Ascending aorta (tissue), 2 donors: ENCODE data around the gene KHDC4. TPM values are rescaled to one million over a fixed set of nuclear protein-coding genes. Genes with fewer than 3 reads are reported as not detected.

Experiments used
- DNase-seq, 2 donors: peaks; one replicate each; pipeline ENCODE4 v3.0.0-alpha.2; 2019; ENCODE audit warnings: low spot score in 2 of 2
- H3K27ac ChIP-seq, 2 donors: fragments of 200-600 bp; sonication (generic); one replicate each; pipeline ENCODE4 v1.5.1; 2016 to 2017; ENCODE audit warnings: mild to moderate bottlenecking in 1 of 2
- H3K27me3 ChIP-seq: fragments of 200-600 bp; sonication (generic); one replicate; pipeline ENCODE4 v1.5.1; 2017
- H3K36me3 ChIP-seq, 2 donors: fragments of 200-600 bp; sonication (generic); one replicate each; pipeline ENCODE4 v1.5.1; 2016
- H3K4me1 ChIP-seq, 2 donors: fragments of 200-600 bp; sonication (generic); one replicate each; pipeline ENCODE4 v1.5.1; 2016 to 2017; ENCODE audit warnings: mild to moderate bottlenecking in 1 of 2
- H3K4me3 ChIP-seq, 2 donors: fragments of 200-600 bp; sonication (generic); one replicate each; pipeline ENCODE4 v1.5.1; 2016 to 2017; ENCODE audit warnings: mild to moderate bottlenecking in 1 of 2
- H3K9me3 ChIP-seq, 2 donors: fragments of 200-600 bp; sonication (generic); one replicate each; pipeline ENCODE4 v1.5.1; 2016
- intact Hi-C: fragments of 100-400 bp; cut with DNase I; formaldehyde crosslinking; loops from one replicate; pipeline ENCODE4 v1.15.1; 2023
- total RNA-seq: library from RNA; depleted of rRNA; stranded (reverse); fragments of >200 nt; gene quantifications from one replicate; pipeline ENCODE4 v1.1.0, GENCODE V29; 2016
- TF ChIP-seq, protein P1 (sequence below), 3 experiments: fragments of 200-600 bp in 2 of 3; fragments of 450-650 bp in 1 of 3; sonication (generic) in 2 of 3; IDR thresholded peaks; one replicate each; pipeline ENCODE4 v1.5.1; 2016 to 2019; ENCODE audit warnings: antibody characterized with exemption in 3 of 3, mild to moderate bottlenecking in 1 of 3, moderate library complexity in 1 of 3

KHDC4 gene
- total RNA-seq, 1 donor from 2014 or later: 101 TPM

GRCh38 chr1:155872527-155872926, 61.7 kb downstream of the KHDC4 start:
- TF ChIP-seq, protein P1, sequence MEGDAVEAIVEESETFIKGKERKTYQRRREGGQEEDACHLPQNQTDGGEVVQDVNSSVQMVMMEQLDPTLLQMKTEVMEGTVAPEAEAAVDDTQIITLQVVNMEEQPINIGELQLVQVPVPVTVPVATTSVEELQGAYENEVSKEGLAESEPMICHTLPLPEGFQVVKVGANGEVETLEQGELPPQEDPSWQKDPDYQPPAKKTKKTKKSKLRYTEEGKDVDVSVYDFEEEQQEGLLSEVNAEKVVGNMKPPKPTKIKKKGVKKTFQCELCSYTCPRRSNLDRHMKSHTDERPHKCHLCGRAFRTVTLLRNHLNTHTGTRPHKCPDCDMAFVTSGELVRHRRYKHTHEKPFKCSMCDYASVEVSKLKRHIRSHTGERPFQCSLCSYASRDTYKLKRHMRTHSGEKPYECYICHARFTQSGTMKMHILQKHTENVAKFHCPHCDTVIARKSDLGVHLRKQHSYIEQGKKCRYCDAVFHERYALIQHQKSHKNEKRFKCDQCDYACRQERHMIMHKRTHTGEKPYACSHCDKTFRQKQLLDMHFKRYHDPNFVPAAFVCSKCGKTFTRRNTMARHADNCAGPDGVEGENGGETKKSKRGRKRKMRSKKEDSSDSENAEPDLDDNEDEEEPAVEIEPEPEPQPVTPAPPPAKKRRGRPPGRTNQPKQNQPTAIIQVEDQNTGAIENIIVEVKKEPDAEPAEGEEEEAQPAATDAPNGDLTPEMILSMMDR (IDR thresholded peaks at IDR 0.05): no peak
- intact Hi-C loops: no loop called here
- no peaks in the 10 kb centered on the region for H3K9me3 ChIP-seq
- H3K4me1 ChIP-seq: peaks cover 2 to 12% of the 10 kb centered on the region in 2 donors
- no peaks in the 10 kb centered on the region for H3K27me3 ChIP-seq
- no peak overlapping the region for H3K27ac ChIP-seq
- H3K4me3 ChIP-seq: no peak overlapping the region
- no peak for DNase-seq
- H3K36me3 ChIP-seq: peaks cover 12 to 43% of the 10 kb centered on the region in 2 donors

GRCh38 chr1:155871390-155871789, 62.8 kb downstream of the KHDC4 start:
- no peak for DNase-seq
- no peaks in the 10 kb centered on the region for H3K27me3 ChIP-seq
- TF ChIP-seq, protein P1 (IDR thresholded peaks at IDR 0.05): no peak
- peaks cover 2 to 12% of the 10 kb centered on the region in 2 donors for H3K4me1 ChIP-seq
- no peak overlapping the region for H3K4me3 ChIP-seq
- H3K9me3 ChIP-seq: no peaks in the 10 kb centered on the region
- peaks cover 12 to 39% of the 10 kb centered on the region in 2 donors for H3K36me3 ChIP-seq
- peak overlapping the region; percentile 21 to 31 for H3K27ac ChIP-seq
- intact Hi-C loops: no loop called here

DNA sequence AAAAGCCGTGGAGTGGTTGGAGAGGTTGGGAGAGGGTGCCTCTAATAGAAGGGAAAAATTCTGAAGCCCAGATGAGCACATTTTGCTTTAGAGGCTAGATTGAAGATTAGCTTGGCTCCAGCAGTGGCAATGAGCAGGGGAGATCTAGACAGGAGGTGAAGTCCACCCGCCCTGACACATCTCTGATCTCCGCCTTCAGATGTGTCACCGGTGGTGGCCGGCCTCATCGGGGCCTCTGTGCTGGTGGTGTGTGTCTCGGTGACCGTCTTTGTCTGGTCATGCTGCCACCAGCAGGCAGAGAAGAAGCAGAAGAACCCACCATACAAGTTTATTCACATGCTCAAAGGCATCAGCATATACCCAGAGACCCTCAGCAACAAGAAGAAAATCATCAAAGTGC, 66.4 kb downstream of the KHDC4 start:
- intact Hi-C loops: no loop called here

DNA sequence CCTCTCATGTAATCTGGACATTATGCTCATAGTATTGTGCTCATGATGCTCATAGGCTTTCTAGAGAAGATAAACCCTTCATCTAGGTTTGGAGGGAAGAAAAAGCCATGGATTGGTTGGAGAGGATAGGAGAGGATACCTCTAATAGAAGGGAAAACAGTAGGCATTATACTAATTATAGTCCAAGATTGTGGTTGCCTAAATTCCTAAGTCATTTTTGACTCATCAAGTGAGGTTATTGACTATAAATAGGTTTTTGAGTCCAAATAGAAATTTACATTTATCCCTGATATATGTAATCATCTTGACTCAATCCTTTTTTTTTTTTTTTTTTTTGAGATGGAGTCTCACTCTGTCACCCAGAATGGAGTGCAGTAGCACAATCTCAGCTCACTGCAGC, 69.8 kb downstream of the KHDC4 start:
- H3K27ac ChIP-seq: no peak overlapping the region

More for the DNA sequence above, 66.4 kb downstream of the KHDC4 start:
- Histone ChIP-seq H3K27me3 (no peaks in the 10 kb centered on the region), H3K4me1 (peaks cover 2 to 12% of the 10 kb centered on the region in 2 donors), H3K27ac (no peak overlapping the region), H3K36me3 (peaks cover 12 to 40% of the 10 kb centered on the region in 2 donors), H3K9me3 (no peaks in the 10 kb centered on the region), H3K4me3 (no peak overlapping the region)
- DNase-seq: no peak
- TF ChIP-seq, protein P1 (IDR thresholded peaks at IDR 0.05): no peak

More for the DNA sequence above, 69.8 kb downstream of the KHDC4 start:
- H3K4me1 ChIP-seq: peaks cover 0 to 12% of the 10 kb centered on the region in 2 donors
- TF ChIP-seq, protein P1 (IDR thresholded peaks at IDR 0.05): no peak
- no peaks in the 10 kb centered on the region for H3K27me3 ChIP-seq
- H3K4me3 ChIP-seq: no peak overlapping the region
- peaks cover 6 to 20% of the 10 kb centered on the region in 2 donors for H3K36me3 ChIP-seq
- intact Hi-C loops: loop anchor here (5.0 kb wide), 1 partner anchor 118 kb away; no protein-coding TSS in a partner anchor
- no peak for DNase-seq
- H3K9me3 ChIP-seq: no peaks in the 10 kb centered on the region

Other genes with a start within 250 kb of the KHDC4 start
- 24.2 TPM for gene YY1AP1, start 245.6 kb downstream of the KHDC4 start, total RNA-seq
- 47.4 TPM for gene DAP3, start 245.3 kb downstream of the KHDC4 start, total RNA-seq
- gene GON4L, start 77.2 kb downstream of the KHDC4 start, total RNA-seq: 19.9 TPM
- 17.7 TPM for gene SYT11, start 74.8 kb downstream of the KHDC4 start, total RNA-seq
- gene RIT1, start 23.1 kb downstream of the KHDC4 start, total RNA-seq: 17.1 TPM
- not detected for gene RXFP4, start 7.2 kb upstream of the KHDC4 start, total RNA-seq
- gene ARHGEF2, start 44.1 kb upstream of the KHDC4 start, total RNA-seq: 169 TPM
- gene SSR2, start 86.5 kb upstream of the KHDC4 start, total RNA-seq: 103 TPM
- gene UBQLN4, start 119.4 kb upstream of the KHDC4 start, total RNA-seq: 28.7 TPM
- 43.9 TPM for gene LAMTOR2, start 120.4 kb upstream of the KHDC4 start, total RNA-seq
- not detected for gene RAB25, start 126.7 kb upstream of the KHDC4 start, total RNA-seq
- 1.3 TPM for gene MEX3A, start 148.1 kb upstream of the KHDC4 start, total RNA-seq
- 783 TPM for gene LMNA, start 180.3 kb upstream of the KHDC4 start, total RNA-seq
- 0.64 TPM for gene SEMA4A, start 219.2 kb upstream of the KHDC4 start, total RNA-seq